Measurements from ENCODE around the gene RHOJ.

RHOJ gene

DNA sequence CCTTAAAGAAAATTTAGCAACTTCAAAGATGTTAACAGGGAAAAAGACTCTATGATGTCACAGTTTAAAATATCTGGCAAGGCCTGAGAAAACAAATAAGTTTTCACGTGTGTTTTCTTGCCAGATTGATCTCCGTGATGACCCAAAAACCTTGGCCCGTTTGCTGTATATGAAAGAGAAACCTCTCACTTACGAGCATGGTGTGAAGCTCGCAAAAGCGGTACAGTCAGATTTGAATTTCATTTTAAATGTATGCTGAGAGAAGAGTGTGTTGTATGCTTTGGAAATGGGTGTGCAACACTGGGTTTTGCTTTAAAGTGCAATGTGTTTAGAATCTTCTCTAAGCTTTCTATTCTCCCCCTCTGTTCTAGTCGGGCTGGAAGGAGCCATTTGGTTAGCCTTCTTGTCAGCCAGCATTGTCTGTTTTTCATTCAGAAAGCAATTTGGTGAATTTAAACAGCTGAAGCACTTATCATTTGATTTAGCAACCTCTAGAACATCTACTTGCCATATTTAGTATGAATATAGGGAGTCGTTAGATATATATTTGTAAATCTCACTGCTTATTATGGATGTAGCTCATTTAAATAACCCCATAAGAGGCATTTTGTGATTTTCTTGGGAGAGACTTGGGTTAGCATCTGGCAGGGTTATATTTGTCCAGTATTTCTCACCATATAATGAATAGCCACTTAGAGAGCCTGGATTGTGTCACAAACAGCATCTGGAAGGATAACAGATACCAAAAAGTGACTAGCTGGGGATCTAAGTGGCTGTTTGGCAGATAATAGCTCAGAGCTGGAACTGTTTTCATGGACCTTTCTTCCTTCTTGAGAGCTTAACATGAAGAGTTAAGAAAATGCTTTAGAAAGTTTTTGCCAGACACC, 79.0 kb downstream of the RHOJ start:
- H3K36me3 ChIP-seq (ENCODE audit: control insufficient read depth, low read length): no peaks in the 10 kb centered on the region
- H4K20me1 ChIP-seq (ENCODE audit: control insufficient read depth, insufficient read depth, low read depth, low read length): no peaks in the 10 kb centered on the region
- H3K9me2 ChIP-seq (replicated peaks; ENCODE audit: control insufficient read depth, low read length): no peaks in the 10 kb centered on the region
- TF ChIP-seq EZH2phosphoT487 (IDR thresholded peaks at IDR 0.05; ENCODE audit: borderline replicate concordance, low read length): no peak
- TF ChIP-seq, protein P1, sequence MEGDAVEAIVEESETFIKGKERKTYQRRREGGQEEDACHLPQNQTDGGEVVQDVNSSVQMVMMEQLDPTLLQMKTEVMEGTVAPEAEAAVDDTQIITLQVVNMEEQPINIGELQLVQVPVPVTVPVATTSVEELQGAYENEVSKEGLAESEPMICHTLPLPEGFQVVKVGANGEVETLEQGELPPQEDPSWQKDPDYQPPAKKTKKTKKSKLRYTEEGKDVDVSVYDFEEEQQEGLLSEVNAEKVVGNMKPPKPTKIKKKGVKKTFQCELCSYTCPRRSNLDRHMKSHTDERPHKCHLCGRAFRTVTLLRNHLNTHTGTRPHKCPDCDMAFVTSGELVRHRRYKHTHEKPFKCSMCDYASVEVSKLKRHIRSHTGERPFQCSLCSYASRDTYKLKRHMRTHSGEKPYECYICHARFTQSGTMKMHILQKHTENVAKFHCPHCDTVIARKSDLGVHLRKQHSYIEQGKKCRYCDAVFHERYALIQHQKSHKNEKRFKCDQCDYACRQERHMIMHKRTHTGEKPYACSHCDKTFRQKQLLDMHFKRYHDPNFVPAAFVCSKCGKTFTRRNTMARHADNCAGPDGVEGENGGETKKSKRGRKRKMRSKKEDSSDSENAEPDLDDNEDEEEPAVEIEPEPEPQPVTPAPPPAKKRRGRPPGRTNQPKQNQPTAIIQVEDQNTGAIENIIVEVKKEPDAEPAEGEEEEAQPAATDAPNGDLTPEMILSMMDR (IDR thresholded peaks at IDR 0.05; ENCODE audit: low read depth, low read length, poor library complexity, severe bottlenecking): no peak
- H3K27me3 ChIP-seq (ENCODE audit: control insufficient read depth, low read length): peaks cover 21% of the 10 kb centered on the region
- H3K4me2 ChIP-seq (ENCODE audit: low read length): no peak overlapping the region
- H3K4me3 ChIP-seq (ENCODE audit: low read length): no peak overlapping the region
- H3K4me1 ChIP-seq (ENCODE audit: control insufficient read depth, low read length): no peaks in the 10 kb centered on the region
- H3K9me3 ChIP-seq (ENCODE audit: control insufficient read depth, insufficient read depth, low read length): no peaks in the 10 kb centered on the region
- no peaks in the 10 kb centered on the region for H3F3A ChIP-seq (ENCODE audit: control insufficient read depth, insufficient read depth)
- no peak overlapping the region for H3K27ac ChIP-seq (ENCODE audit: low read depth, low read length)
- H3K79me2 ChIP-seq (ENCODE audit: control insufficient read depth, low read length): no peaks in the 10 kb centered on the region

DNA sequence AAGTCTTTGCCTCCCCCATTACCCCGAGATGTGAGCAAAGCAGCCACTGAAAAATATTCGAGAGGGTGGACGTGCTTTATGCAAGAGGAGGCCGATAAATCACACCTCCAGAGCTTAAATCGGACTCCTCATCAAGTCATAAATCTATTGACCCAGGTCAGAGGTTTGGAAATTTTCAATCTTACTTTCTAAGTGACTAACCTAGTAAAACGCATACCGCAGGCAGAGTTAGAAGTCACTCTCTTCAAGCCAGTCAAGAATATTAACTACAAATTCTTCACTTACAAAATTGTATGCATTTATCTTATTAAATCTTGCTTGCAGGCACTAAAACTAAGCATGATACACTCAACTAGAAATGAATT, 79.6 kb downstream of the RHOJ start:
- Histone ChIP-seq H3K27ac (ENCODE audit: low read depth, low read length) (no peak overlapping the region), H3K4me2 (ENCODE audit: low read length) (no peak overlapping the region), H3K4me3 (ENCODE audit: low read length) (no peak overlapping the region), H3K4me1 (ENCODE audit: control insufficient read depth, low read length) (no peaks in the 10 kb centered on the region), H3K36me3 (ENCODE audit: control insufficient read depth, low read length) (no peaks in the 10 kb centered on the region), H3K9me3 (ENCODE audit: control insufficient read depth, insufficient read depth, low read length) (no peaks in the 10 kb centered on the region), H3F3A (ENCODE audit: control insufficient read depth, insufficient read depth) (no peaks in the 10 kb centered on the region), H3K27me3 (ENCODE audit: control insufficient read depth, low read length) (peaks cover 21% of the 10 kb centered on the region), H3K9me2 (replicated peaks; ENCODE audit: control insufficient read depth, low read length) (no peaks in the 10 kb centered on the region), H3K79me2 (ENCODE audit: control insufficient read depth, low read length) (no peaks in the 10 kb centered on the region), H4K20me1 (ENCODE audit: control insufficient read depth, insufficient read depth, low read depth, low read length) (no peaks in the 10 kb centered on the region)
- TF ChIP-seq EZH2phosphoT487 (IDR thresholded peaks at IDR 0.05; ENCODE audit: borderline replicate concordance, low read length): no peak

DNA sequence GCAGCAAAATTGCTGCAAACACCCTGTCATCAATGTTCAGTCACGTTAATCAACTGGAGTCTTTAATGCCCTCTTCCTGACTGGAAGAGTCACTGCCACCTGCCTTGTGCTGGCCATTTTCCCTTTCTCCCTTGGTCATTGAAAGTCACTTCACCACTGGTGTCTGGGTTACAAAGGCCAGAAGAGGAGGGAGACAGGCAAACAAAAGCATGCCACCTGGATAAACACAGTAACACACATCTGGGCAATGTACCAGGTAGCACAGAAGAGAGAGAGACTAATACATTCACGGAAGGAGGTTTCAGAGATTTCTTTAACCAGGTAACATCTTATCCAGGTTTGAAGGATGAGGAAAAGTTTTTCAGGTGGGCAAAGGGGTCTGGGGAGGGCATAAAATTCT, 81.8 kb downstream of the RHOJ start:
- Histone ChIP-seq H3K27ac (ENCODE audit: low read depth, low read length) (no peak overlapping the region), H3F3A (ENCODE audit: control insufficient read depth, insufficient read depth) (no peaks in the 10 kb centered on the region), H3K27me3 (ENCODE audit: control insufficient read depth, low read length) (peaks cover 18% of the 10 kb centered on the region), H3K36me3 (ENCODE audit: control insufficient read depth, low read length) (no peaks in the 10 kb centered on the region), H3K4me1 (ENCODE audit: control insufficient read depth, low read length) (no peaks in the 10 kb centered on the region), H3K9me3 (ENCODE audit: control insufficient read depth, insufficient read depth, low read length) (no peaks in the 10 kb centered on the region), H3K9me2 (replicated peaks; ENCODE audit: control insufficient read depth, low read length) (no peaks in the 10 kb centered on the region), H3K79me2 (ENCODE audit: control insufficient read depth, low read length) (no peaks in the 10 kb centered on the region), H3K4me2 (ENCODE audit: low read length) (no peak overlapping the region), H4K20me1 (ENCODE audit: control insufficient read depth, insufficient read depth, low read depth, low read length) (no peaks in the 10 kb centered on the region), H3K4me3 (ENCODE audit: low read length) (no peak overlapping the region)
- TF ChIP-seq, protein P1 (IDR thresholded peaks at IDR 0.05; ENCODE audit: low read depth, low read length, poor library complexity, severe bottlenecking): no peak
- no peak for TF ChIP-seq EZH2phosphoT487 (IDR thresholded peaks at IDR 0.05; ENCODE audit: borderline replicate concordance, low read length)

All from DOHH2 (cell line).